GM12865 (cell line): ENCODE results near the gene RFC3.
"Not testable (repeated sequence)": the region's sequence is repeated elsewhere in the genome, so short reads cannot be mapped to it uniquely, and the experiment has no call there.

ENCODE experiments used
- DNase-seq: peaks from one replicate; pipeline ENCODE4 v3.0.0; 2010; ENCODE audit warnings: low read depth
- H3K4me3 ChIP-seq: 2 replicates; pipeline ENCODE4 v1.5.1; 2011; ENCODE audit warnings: mild to moderate bottlenecking, low read depth, low read length, control low read depth
- CTCF ChIP-seq: IDR thresholded peaks from 2 replicates; pipeline ENCODE4 v1.5.1; 2011; ENCODE audit warnings: low read length, control low read depth, low read depth, inconsistent platforms; ENCODE audit not compliant: insufficient read depth; ENCODE audit errors: missing control alignments

RFC3 gene

GRCh38 chr13:33817901-33818706 lies at the start of gene RFC3:
Gene RFC3 (plus strand): TSS chr13:33818149. CDS start chr13:33818179, 30 bp downstream.
- DNase-seq, result peak; percentile 97
- peak within 1 kb of the TSS; percentile 70 for H3K4me3 ChIP-seq
- no peak for TF ChIP-seq CTCF

GRCh38 chr13:33771296-33771695 lies 46.7 kb upstream of the RFC3 start:
- DNase-seq, result no peak
- TF ChIP-seq CTCF, result no peak
- H3K4me3 ChIP-seq, result no peak overlapping the region

GRCh38 chr13:33773790-33774462 lies 44.0 kb upstream of the RFC3 start:
- TF ChIP-seq CTCF, result no peak
- no peak overlapping the region for H3K4me3 ChIP-seq
- DNase-seq, result no peak

- no peak for DNase-seq
- no peak overlapping the region for H3K4me3 ChIP-seq
- TF ChIP-seq CTCF, result no peak
These were observed 42.4 kb upstream of the RFC3 start for GRCh38 chr13:33775339-33776108.

- no peak for TF ChIP-seq CTCF
- no peak for DNase-seq
- H3K4me3 ChIP-seq, result no peak overlapping the region
These were observed 41.6 kb upstream of the RFC3 start for GRCh38 chr13:33776239-33776881.

GRCh38 chr13:33782631-33783030 lies 35.3 kb upstream of the RFC3 start:
- no peak for DNase-seq
- TF ChIP-seq CTCF, result no peak
- H3K4me3 ChIP-seq, result no peak overlapping the region

- DNase-seq, H3K4me3 ChIP-seq: not testable (repeated sequence)
These were observed 34.7 kb upstream of the RFC3 start for GRCh38 chr13:33783212-33783611.
